ENCODE results near the gene AKAP4. TPM values are rescaled to one million over a fixed set of nuclear protein-coding genes. Genes with fewer than 3 reads are reported as not detected.

The AKAP4 gene
- total RNA-seq, 1 experiment from 2014 or later: not detected

GRCh38 chrX:50154429-50154828, 46.4 kb downstream of the AKAP4 start:
- in situ Hi-C loops (cut with HindIII; ENCODE audit: low pct_unique_long_range_greater_than_20kb, low sequenced_read_pairs): no loop called here
- no peak for DNase-seq (ENCODE audit: low read depth, low spot score)

GRCh38 chrX:50152456-50152855, 48.4 kb downstream of the AKAP4 start:
- DNase-seq (ENCODE audit: low read depth, low spot score): no peak
- in situ Hi-C loops (cut with HindIII; ENCODE audit: low pct_unique_long_range_greater_than_20kb, low sequenced_read_pairs): no loop called here

DNA sequence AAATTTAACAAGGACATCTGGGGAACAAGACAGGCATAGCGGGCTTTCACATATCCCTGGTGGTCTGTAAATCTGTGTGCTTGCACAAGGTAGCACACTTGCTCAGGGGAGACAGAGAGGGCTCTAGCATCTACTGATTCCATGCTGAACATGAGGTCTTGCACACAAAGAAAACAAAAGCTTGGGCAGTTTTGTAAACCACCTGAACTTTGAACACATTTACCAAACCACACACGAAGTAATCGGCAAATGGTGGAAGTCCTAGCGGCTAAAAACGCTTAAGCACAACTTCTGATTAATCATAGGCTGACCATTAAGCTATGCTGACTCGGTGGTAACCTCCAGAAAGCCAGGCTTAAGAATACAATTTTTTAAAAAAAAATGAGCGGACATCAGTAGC, 52.8 kb downstream of the AKAP4 start:
- in situ Hi-C loops (cut with HindIII; ENCODE audit: low pct_unique_long_range_greater_than_20kb, low sequenced_read_pairs): no loop called here

More for the DNA sequence above, 52.8 kb downstream of the AKAP4 start:
- no peak for DNase-seq (ENCODE audit: low read depth, low spot score)

Small RNA genes within 50 kb of the gene (small RNA-seq; reads per million reads assigned to genes)
- gene PYY3: 0 reads per million in 2 experiments
- 0 reads per million in 2 experiments for gene RF00019

Other genes starting within 250 kb of the AKAP4 start
- gene CCNB3, start 3.8 kb upstream of the AKAP4 start, total RNA-seq (2014; rRNA removed; shearing (Covaris generic)): 1.0 and 1.1 TPM in 2 replicates

Measured in SK-MEL-5 (cell line).